RKO (cell line): ENCODE measurements around the gene CROCC2.

Experiments
- DNase-seq: peaks from one replicate; pipeline ENCODE4 v3.0.0-alpha.2; 2016; ENCODE audit warnings: low spot score

CROCC2 gene

GRCh38 chr2:240875228-240876034 lies 30.7 kb upstream of the CROCC2 start:
- DNase-seq: no peak

- DNase-seq: no peak
These were observed 30.1 kb upstream of the CROCC2 start for GRCh38 chr2:240876035-240876474.

GRCh38 chr2:240876475-240877251 lies 29.5 kb upstream of the CROCC2 start:
- DNase-seq: no peak

- no peak for DNase-seq
These were observed 28.4 kb upstream of the CROCC2 start for GRCh38 chr2:240877460-240878340.

- no peak for DNase-seq
These were observed 27.7 kb upstream of the CROCC2 start for GRCh38 chr2:240878341-240878936.

GRCh38 chr2:240879105-240879504 lies 27.0 kb upstream of the CROCC2 start:
- no peak for DNase-seq

GRCh38 chr2:240881913-240882312 lies 24.2 kb upstream of the CROCC2 start:
- DNase-seq: no peak

- DNase-seq: no peak
These were observed 21.9 kb upstream of the CROCC2 start for GRCh38 chr2:240884221-240884620.

GRCh38 chr2:240884745-240885144 lies 21.4 kb upstream of the CROCC2 start:
- DNase-seq: no peak

GRCh38 chr2:240885566-240885965 lies 20.6 kb upstream of the CROCC2 start:
- DNase-seq: no peak

GRCh38 chr2:240886023-240886565 lies 20.0 kb upstream of the CROCC2 start:
- no peak for DNase-seq

GRCh38 chr2:240886678-240887609 lies 19.2 kb upstream of the CROCC2 start:
- no peak for DNase-seq

GRCh38 chr2:240887631-240888030 lies 18.5 kb upstream of the CROCC2 start:
- no peak for DNase-seq

GRCh38 chr2:240888130-240888889 lies 17.8 kb upstream of the CROCC2 start:
- no peak for DNase-seq

GRCh38 chr2:240888890-240889573 lies 17.1 kb upstream of the CROCC2 start:
- no peak for DNase-seq

- no peak for DNase-seq
These were observed 16.3 kb upstream of the CROCC2 start for GRCh38 chr2:240889601-240890560.

- DNase-seq: no peak
These were observed 15.4 kb upstream of the CROCC2 start for GRCh38 chr2:240890691-240891090.
